Dermis blood vessel endothelial cell (primary cell): ENCODE data around the gene ASGR2. TPM values are rescaled to one million over a fixed set of nuclear protein-coding genes. Genes with fewer than 3 reads are reported as not detected.
A peak's percentile ranks its signal among the peaks of the same experiment; 100 is the strongest.
"Not testable (repeated sequence)": the region's sequence is repeated elsewhere in the genome, so short reads cannot be mapped to it uniquely, and the experiment has no call there.

Experiments
- DNase-seq: peaks from one replicate; pipeline ENCODE4 v3.0.0; 2010
- total RNA-seq: library from RNA; depleted of rRNA; stranded (reverse); fragments of >200 nt; gene quantifications from 2 replicates; pipeline ENCODE4 v1.2.3, GENCODE V29; 2014

The ASGR2 gene, protein sequence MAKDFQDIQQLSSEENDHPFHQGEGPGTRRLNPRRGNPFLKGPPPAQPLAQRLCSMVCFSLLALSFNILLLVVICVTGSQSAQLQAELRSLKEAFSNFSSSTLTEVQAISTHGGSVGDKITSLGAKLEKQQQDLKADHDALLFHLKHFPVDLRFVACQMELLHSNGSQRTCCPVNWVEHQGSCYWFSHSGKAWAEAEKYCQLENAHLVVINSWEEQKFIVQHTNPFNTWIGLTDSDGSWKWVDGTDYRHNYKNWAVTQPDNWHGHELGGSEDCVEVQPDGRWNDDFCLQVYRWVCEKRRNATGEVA
- not detected in 2 replicates for total RNA-seq

DNA sequence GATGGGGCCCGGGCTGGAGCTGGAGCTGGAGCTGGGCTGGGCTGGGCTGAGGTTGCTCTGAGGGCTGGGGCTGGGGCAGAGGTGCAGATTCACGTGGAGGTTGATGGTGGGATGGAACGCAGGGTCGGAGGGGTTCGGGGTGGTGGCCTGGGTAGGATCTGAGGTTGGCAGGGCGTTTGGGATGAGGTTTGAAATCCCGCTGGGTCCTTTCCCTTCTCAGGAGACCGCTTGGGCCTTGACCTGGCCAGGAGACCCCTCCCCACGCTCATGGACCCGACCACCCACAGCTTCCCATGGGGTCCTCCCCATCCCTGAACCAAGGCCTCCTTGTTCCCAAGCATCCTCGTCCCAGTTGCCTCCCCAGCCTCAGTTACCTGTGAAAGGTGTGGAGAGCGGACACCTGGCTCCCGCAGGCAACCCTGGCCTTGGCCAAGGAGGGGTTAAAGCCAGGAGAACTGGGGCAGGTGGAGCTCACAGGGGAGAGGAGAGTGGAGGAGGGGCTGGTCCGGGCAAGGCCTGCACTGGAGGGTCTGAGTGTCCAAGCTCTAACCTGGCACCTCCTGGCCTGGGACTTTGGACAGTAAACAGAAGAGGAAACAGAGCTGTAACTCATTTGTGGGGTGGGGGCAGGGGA lies at the start of gene ASGR2:
Gene ASGR2 (minus strand): TSS at position 582 of the 634 bp plus-strand sequence. CDS start 582 bp downstream, outside the sequence.
- DNase-seq, result no peak

DNA sequence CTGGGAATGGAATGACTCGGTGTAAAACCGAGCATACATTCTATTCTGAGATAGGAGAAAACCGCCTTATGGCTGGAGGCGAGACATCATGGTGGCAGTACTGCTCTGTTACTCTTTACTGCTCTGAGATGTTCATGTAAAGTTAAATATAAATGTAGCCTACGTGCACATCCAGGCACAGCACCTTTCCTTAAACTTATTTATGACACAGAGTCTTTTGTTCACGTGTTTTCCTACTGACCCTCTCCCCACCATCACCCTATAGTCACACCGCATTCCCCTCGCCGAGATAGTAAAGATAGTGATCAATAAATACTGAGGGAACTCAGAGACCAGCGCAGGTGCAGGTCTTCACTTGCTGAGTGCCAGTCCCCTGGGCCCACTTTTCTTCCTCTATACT lies 44.9 kb upstream of the ASGR2 start:
- not testable (repeated sequence) for DNase-seq

DNA sequence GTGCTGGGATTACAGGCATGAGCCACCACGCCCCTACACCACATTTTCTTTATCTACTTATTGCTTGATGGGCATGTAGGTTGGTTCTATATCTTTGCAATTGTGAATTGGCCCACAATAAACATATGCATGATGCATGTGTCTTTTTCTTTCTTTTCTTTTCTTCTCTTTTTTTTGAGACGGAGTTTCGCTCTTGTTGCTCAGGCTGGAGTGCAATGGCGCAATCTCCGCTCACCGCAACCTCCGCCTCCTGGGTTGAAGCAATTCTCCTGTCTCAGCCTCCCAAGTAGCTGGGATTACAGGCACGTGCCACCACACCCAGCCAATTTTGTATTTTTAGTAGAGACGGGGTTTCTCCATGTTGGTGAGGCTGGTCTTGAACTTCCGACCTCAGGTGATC lies 43.8 kb upstream of the ASGR2 start:
- DNase-seq, result not testable (repeated sequence)

DNA sequence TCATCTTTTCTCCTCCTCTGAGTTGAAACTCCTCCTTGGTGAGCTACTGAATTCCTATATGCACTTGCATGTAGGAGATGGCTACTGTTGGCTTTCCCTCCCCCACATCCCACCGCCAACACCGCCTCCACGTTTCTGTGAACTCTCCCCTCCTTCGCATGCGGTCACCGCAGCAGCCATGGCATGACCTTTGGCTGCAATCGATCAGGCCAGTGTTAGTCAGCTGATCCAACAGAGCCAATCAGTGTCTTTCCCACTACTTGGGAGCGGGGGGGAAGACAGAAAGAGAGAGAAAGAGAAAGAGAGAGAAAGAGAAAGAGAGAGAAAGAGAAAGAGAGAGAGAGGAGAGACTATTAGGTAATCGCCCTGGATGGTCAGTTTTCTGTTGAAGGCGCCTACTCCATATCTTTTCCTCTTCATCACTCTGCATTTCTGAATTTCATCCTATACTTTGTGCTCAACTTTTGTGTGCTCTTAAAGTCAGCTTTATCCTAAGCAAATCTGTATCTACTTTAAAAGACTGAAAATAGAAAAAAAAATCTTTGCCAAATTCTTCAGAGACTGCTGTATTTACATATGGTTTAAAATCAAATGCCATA lies 41.8 kb upstream of the ASGR2 start:
- no peak for DNase-seq

DNA sequence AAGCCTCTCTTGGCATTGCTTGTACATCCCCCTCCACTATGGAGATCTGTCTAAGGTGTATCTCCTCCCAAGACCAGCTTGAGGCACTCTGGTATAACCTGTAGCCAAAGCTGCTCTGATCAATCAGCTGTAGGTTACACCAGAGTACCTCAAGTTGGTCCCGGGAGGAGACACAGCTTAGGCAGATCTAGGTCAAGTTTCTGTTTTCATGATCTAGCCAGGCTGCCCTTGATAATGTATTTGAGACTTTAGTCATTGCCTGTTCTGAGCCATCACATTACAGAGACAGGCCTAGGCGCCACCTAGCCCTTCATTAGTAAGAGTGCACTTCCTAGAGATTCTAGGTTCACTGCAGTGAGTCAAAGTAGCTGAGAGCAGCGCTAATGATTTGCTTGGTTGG lies 33.1 kb upstream of the ASGR2 start:
- no peak for DNase-seq

DNA sequence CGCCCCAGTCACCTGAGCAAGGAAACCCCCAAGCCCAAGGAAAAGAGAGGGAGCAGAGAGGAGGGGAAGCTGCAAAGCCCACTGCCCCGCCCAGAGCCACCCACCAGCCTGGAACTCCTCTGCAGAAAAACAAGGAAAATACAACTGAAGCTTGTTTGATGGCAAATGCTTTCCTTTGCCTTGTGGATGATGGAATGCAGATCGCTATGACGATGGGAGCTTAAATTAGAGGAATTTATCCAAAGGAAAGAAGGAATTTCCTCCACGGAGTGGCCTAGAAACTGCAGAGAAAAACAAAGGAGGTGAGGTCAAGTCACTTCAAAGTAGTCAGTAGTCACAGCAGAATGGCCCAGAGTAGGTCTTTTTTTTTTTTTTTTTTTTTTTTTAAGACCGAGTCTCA lies 31.5 kb upstream of the ASGR2 start:
- peak; percentile 24 for DNase-seq

DNA sequence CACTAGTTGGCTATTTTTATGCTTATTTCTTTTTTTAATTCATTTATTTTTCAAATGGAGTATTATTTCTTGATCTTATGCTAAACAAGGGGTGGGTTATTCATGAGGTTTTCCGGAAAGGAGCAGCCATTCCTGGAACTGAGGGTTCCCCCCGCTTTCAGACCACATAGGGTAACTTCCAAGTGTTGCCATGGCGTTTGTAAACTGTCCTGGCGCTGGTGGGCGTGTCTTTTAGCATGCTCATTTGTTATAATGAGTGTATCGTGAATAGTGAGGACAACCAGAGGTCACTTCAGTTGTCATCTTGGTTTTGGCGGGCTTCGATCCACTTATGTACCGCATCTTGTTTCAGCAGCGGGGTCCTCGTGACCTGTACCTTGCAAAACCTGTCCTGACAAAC lies 29.6 kb upstream of the ASGR2 start:
- DNase-seq, result no peak

DNA sequence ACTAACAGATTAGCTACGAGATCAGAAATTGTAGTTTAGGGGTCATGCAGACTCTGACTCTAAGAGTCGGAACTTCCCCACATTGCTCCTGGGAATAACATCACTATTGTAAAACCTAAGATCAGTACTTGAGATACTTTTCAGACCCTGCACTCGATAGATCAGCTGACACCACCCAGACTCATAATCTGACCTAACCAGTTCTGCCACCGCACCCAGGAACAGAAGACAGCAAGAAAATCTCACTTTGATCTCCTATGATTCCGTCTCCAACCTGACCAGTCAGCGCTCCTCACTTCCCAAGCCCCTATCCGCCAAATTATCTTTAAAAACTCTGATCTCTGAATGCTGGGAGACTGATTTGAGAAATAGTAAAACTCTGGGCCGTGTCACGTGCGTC lies 27.2 kb upstream of the ASGR2 start:
- DNase-seq, result no peak

DNA sequence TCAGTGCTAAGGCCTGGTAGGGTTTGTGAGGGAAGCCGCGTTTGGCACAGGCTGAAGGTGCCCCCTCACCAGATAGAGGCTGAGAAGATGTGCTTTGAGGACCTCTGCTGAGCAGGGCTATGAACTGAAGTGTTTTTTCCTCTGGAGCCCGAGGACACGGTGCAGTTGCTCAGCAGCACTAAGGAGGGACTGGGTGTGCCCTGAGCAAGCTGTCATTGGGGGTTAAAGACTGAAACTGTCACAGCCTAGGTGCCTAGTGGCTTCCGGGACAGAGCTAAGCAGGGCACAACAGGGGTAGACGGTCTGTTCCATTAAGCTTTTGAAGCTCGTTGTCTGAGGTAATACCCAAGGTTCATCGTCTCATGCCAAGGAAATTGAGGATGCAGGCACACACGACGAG lies 24.8 kb upstream of the ASGR2 start:
- no peak for DNase-seq

DNA sequence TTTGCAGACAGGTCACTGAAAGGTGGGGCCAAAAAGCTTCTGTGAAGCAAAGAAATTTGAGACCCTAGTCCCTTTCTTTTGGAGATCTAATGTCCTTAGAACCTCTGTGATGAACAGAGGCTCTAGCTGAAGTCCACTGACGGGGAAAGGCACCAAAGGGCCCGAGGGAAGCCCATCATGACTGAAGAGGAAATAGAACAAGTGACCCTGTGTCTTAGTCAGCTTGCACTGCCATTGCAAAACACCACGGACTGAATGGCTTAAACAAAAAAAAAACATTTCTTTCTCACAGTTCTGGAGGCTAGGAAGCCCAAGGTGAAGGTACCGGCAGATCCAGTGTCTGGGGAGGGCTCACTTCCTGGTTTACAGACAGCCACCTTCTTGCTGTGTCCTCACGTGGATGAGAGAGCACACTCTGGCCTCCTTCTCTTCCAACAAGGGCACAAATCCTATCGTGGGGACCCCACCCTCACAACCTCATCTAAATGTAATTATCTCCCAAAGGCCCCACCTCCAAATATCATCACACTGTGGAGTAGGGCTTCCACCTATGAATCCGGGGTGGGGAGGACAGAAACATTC lies 24.3 kb upstream of the ASGR2 start:
- no peak for DNase-seq

DNA sequence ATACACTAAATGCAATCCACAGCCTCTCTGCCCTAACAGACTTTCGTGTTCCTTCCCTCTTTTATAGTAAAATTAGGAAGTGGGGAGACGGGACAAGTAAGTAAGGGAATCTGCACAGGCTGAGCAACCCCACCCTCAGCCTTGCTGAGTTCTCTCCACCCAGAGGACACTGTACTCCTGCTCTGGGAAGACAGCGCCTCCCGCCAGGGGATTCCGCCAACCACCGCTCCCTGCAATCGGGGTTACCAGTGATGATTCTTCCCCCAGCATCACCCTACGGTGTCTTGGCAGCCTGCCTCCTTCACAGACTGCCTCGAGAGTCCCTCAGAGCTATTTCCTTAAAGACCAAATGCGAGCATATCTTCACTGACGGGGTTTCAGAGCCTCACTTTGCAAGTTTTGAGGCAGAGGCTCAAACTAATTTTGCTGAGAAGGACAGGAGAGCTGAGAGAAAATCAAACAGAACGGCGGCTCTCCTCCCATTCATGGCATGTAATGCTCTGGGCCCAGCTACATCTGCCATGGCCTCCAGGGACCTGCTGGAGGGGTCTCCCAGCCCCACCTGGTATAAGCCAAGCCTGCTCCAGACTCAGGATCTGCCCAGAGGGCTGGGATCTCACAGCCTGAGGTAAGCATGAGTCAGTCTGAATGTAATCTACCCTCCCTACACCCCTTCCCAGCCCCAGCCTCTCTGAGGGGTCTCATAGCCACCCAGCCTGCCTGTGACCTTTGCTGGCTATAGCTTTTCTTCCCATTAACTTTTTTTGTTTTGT lies 22.7 kb upstream of the ASGR2 start:
- no peak for DNase-seq

DNA sequence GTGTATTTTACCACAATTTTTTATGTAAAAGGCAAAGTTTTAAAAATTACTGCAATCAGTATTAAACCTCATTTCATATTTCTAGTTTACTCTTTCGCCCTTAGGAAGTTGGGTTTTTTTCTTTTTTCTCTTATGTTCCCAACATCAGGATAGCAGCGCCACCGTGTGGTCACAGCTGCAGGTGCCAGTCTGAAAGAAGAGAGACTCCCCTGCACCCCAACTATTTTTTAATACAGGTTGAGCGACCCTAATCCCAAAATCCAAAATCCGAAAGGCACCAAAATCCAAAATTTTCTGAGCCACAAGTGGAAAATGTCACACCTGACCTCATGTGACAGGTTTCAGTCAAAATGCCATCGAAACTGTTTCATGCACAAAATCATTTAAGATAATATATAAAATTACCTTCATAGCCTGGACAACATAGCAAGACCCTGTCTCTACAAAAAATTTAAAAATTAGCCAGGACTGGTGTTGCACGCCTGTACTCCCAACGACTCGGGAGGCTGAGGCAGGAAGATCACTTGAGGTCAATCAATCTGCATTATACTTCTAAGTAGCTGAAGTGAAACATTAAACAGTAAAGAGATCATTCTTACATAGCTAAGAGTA lies 21.8 kb upstream of the ASGR2 start:
- peak; percentile 85 for DNase-seq

DNA sequence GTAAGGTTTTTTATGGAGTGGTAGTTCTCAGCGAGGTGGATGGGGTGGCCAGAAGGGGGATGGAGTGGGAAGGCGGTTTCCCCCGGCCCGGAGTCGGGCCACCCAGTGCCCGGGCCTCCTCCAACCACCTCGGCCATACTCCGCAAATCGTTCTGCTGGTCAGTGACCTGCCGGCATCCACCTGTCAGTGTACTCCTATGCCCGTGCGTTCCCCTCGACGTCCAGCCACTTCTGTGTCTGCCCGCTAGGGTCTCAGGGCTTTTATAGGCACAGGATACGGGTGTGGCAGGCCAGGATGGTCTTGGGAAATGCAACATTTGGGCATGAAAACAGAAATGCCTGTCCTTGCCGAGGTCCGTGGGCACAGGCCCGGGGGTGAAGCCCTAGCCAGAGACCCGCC lies 19.3 kb upstream of the ASGR2 start:
- no peak for DNase-seq

DNA sequence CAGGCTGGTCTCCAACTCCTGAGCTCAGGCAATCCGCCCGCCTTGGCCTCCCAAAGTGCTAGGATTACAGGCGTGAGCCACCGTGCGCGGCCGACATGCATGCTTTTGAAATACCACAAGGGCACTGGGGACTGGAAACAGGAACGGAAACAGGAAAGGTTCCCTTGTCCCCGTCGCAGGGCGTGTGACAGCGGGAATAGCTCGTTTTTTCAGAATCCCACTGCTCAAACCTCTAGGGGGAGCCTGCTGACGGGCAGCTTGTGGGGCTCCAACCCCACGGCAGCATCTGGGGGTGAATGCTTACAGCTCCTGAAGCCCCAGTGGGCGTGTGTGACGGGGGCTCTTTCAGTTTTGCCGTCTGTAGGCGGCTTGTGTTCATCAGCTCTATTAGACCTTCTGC lies 18.8 kb upstream of the ASGR2 start:
- DNase-seq, result peak; percentile 54

DNA sequence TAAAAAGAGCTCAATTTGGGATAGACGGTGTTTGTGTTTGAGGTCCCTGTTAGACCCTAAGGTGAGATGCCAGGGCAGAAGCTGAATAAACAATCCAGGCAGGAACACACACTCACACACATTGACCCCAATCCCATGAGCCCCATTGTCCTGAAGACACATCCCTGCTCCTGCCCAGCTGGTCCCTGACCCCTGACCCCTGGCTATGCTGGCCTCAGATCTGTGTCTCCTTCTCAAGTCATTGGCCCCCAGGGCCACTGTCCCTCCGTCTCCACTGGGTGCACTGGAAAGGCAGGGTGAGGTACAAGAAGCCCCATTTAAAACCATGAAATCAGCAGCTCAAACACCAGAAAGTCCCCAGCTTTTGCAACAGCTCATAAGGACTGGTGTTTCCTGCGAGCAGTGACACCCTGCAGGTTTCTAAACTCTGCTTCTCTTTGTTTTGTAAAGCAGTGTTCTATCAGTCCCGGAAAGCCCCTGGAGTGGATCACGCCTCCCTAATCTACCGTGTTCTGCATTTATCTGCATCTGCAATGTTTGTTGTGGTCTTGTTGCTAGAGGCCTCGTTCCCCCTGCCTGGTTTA lies 18.0 kb upstream of the ASGR2 start:
- peak; percentile 88 for DNase-seq

DNA sequence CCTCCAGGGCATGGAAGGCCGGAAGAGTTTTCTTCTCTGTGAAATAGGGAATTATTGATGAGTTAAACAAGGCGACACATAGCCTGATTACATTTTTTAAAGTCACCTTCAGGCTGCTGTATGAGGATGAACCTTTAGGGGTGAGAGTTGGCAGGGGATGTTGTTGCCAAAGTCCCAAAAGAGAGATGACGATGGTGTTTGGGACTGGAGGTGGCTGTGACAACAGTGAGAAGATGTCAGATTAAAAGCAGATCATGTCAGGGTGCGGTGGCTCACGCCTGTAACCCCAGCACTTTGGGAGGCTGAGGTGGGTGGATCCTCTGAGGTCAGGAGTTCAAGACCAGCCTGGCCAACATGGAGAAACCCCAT lies 16.8 kb upstream of the ASGR2 start:
- DNase-seq, result no peak

DNA sequence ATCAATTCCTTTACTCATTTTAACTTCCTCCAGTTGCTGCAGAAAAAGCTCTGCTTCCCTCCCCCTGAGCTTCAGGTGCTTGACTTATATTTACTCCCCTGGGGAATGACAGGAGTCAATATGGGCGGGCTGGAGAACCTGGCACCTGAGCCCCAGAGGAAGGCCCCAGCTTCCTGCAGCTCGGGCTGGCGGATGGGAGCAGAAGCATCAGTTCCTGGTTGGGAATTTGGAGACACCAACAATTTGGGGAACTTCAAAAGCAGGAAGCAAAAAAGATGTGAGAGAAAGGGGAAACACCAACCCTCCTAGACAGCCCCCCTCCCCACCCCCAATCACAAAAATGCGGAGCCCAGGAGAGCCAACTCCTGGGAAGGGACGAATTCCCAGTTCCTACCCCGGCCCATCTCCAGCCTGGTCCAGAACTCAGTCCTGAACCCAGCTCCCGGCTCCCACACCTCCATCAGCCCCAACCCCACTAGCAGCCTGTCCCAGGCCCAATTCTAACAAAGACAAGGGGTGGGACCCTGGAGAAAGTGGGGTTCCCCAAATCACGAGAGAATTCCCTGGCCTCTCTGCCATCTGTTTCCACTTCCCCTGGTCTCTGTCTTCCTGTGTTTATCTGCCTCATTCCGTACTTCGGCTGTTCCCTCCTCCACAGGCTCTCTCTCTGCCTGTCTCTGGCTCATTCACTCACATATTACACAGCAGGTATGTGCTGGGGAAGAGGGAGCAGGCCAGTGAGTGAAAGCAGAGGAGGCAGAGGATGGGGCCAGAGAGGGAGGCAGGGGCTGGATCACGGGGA lies 16.2 kb upstream of the ASGR2 start:
- DNase-seq, result peak; percentile 34

DNA sequence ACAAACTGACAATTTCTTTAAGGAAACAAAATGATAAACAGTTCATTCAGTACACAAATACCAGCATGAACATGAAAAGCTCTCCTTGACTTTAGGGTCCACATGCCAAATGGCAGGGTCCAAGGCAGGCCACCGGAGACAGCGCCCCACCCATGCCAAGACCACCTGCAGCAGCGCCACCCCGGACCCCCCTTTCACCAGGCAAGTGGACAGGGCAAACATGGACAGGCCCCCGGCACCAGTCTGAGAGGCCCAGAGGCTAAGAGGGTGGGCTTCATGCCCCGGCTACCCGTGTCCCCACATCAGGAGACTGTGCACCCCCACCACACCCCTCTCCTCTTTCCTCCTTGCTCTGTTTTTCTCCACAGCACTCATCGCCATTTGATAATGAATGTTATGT lies 14.7 kb upstream of the ASGR2 start:
- DNase-seq, result no peak

DNA sequence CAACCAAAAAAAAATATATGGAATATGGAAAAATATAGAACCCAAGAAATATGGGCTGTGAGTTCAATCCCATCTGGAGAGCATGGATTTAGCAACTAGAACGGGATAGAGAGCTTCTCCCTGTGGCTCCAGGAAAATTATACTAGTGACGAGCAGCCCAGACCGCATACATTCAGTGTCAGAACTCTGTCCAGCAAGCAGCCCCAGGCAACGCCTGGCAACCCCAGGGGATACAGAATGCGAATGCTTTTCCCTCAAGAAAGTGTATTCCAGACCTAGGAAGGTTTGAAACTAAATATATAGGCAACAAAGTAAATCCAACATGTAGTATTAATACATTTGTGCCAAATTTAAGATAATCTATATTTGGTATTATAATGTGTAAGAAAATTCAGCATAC lies 13.5 kb upstream of the ASGR2 start:
- DNase-seq, result no peak

DNA sequence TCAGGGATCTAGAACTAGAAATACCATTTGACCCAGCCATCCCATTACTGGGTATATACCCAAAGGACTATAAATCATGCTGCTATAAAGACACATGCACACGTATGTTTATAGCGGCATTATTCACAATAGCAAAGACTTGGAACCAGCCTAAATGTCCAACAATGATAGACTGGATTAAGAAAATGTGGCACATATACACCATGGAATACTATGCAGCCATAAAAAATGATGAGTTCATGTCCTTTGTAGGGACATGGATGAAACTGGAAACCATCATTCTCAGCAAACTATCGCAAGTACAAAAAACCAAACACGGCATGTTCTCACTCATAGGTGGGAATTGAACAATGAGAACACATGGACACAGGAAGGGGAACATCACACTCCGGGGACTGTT lies 12.9 kb upstream of the ASGR2 start:
- not testable (repeated sequence) for DNase-seq

DNA sequence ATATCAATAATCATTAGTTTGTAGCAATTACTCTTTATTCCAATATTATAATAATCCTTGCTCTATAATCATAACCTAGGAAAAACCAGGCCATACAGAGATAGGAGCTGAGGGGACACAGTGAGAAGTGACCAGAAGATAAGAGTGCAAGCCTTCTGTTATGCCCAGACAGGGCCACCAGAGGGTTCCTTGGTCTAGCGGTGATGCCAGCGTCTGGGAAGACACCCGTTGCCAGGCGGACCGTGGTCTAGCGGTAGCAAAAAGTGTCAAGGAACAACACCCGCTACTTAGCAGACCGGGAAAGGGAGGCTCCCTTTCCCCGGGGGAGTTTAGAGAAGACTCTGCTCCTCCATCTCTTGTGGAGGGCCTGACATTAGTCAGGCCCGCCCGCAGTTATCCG lies 11.8 kb upstream of the ASGR2 start:
- DNase-seq, result not testable (repeated sequence)
